OCI-LY3 (cell line): ENCODE measurements around the gene PIGL.

ENCODE experiments used
- CTCF ChIP-seq: fragments of 200-600, 300-600 bp; sonication (generic); IDR thresholded peaks from 2 replicates; pipeline ENCODE4 v1.5.1; 2014; ENCODE audit warnings: antibody characterized with exemption, low read length, low read depth
- EZH2phosphoT487 ChIP-seq: fragments of 200-600 bp; shearing (Covaris generic); IDR thresholded peaks from 2 replicates; pipeline ENCODE4 v1.6.1; 2018; ENCODE audit warnings: antibody characterized with exemption, mixed run types, low read depth

- no peak for TF ChIP-seq CTCF
- no peak for TF ChIP-seq EZH2phosphoT487
These were observed 122.9 kb downstream of the PIGL start for GRCh38 chr17:16339959-16340358.
